IMR-90 (cell line): ENCODE measurements around the gene CATSPER1. TPM values are rescaled to one million over a fixed set of nuclear protein-coding genes. Genes with fewer than 3 reads are reported as not detected.

Experiments used
- ATAC-seq: fragments of 200-7000 bp; cut with Tn5 transposase; 2 replicates; pipeline ENCODE4 v1.9.1; 2020; ENCODE audit warnings: low read depth, mild to moderate bottlenecking, moderate library complexity
- Bru-seq: library from RNA; stranded (reverse); fragments of 400-500 nt; gene quantifications from one replicate; lab custom pipeline; 2021; lab: Mats Ljungman, UMichigan
- BruChase-seq, 2 experiments: library from RNA; stranded (reverse); fragments of 400-500 nt; gene quantifications; one replicate each; lab custom pipeline; 2021; lab: Mats Ljungman, UMichigan
- BruUV-seq: library from RNA; stranded (reverse); fragments of 400-500 nt; replicated peaks from 2 replicates; lab custom pipeline; 2021; lab: Mats Ljungman, UMichigan
- CTCF ChIA-PET: fragments of 300-600 bp; formaldehyde crosslinking; extraction: SDS; loops from one replicate; lab custom pipeline; 2021; ENCODE audit warnings: antibody characterized with exemption; lab: Yijun Ruan, JAX
- POLR2A ChIA-PET: fragments of 300-600 bp; sonication (Branson Sonifier 250); formaldehyde crosslinking; loops from one replicate; lab custom pipeline; 2022; ENCODE audit warnings: antibody characterized with exemption; ENCODE audit not compliant: unreplicated experiment; lab: Charles Lee
- DNase-seq: peaks from one replicate; pipeline ENCODE4 v3.0.0; 2013
- H2AFZ ChIP-seq: replicated peaks from 2 replicates; pipeline ENCODE3; 2013; ENCODE audit warnings: low read length, mild to moderate bottlenecking; ENCODE audit not compliant: poor library complexity
- H2AK5ac ChIP-seq: 2 replicates; pipeline ENCODE4 v1.6.1; 2013; ENCODE audit warnings: low read depth, low read length, inconsistent platforms
- H2AK9ac ChIP-seq: replicated peaks from 2 replicates; pipeline ENCODE3; 2013; ENCODE audit warnings: mild to moderate bottlenecking, low read depth, low read length, moderate library complexity; ENCODE audit not compliant: poor library complexity
- H2BK120ac ChIP-seq: 2 replicates; pipeline ENCODE4 v1.6.1; 2013; ENCODE audit warnings: low read depth, low read length, inconsistent platforms
- H2BK15ac ChIP-seq: 3 replicates; pipeline ENCODE4 v1.6.1; 2013; ENCODE audit warnings: low read depth, low read length, inconsistent platforms
- H2BK20ac ChIP-seq: 2 replicates; pipeline ENCODE4 v1.6.1; 2013; ENCODE audit warnings: low read depth, mild to moderate bottlenecking, inconsistent platforms, low read length, moderate library complexity
- H2BK5ac ChIP-seq: 2 replicates; pipeline ENCODE4 v1.6.1; 2013; ENCODE audit warnings: mild to moderate bottlenecking, low read depth, low read length, inconsistent platforms; ENCODE audit not compliant: poor library complexity, severe bottlenecking
- H3K14ac ChIP-seq: replicated peaks from 2 replicates; pipeline ENCODE4 v1.6.1; 2013; ENCODE audit warnings: low read depth, low read length, inconsistent platforms
- H3K18ac ChIP-seq: 2 replicates; pipeline ENCODE4 v1.6.1; 2013; ENCODE audit warnings: low read depth, low read length, control low read depth
- H3K23ac ChIP-seq: 2 replicates; pipeline ENCODE4 v1.6.1; 2013; ENCODE audit warnings: low read depth, low read length, inconsistent platforms
- H3K27ac ChIP-seq: 2 replicates; pipeline ENCODE4 v1.5.1; 2013; ENCODE audit warnings: mild to moderate bottlenecking, control low read depth, low read length; ENCODE audit not compliant: insufficient read depth
- H3K27me3 ChIP-seq: 2 replicates; pipeline ENCODE4 v1.6.1; 2013; ENCODE audit warnings: low read length; ENCODE audit not compliant: control insufficient read depth, insufficient read depth
- H3K36me3 ChIP-seq: 2 replicates; pipeline ENCODE4 v1.6.1; 2013; ENCODE audit warnings: low read length, mixed read lengths; ENCODE audit not compliant: control insufficient read depth, insufficient read depth
- H3K4ac ChIP-seq: 2 replicates; pipeline ENCODE4 v1.6.1; 2013; ENCODE audit warnings: low read depth, low read length, inconsistent platforms
- H3K4me1 ChIP-seq: 2 replicates; pipeline ENCODE4 v1.6.1; 2013; ENCODE audit warnings: low read length, mixed read lengths; ENCODE audit not compliant: control insufficient read depth, insufficient read depth
- H3K4me2 ChIP-seq: 2 replicates; pipeline ENCODE4 v1.6.1; 2013; ENCODE audit warnings: low read depth, mild to moderate bottlenecking, control low read depth, low read length, moderate library complexity
- H3K4me3 ChIP-seq: 2 replicates; pipeline ENCODE4 v1.5.1; 2013; ENCODE audit warnings: low read depth, mild to moderate bottlenecking, control low read depth, low read length, moderate library complexity; ENCODE audit not compliant: insufficient read depth
- H3K56ac ChIP-seq: 2 replicates; pipeline ENCODE4 v1.6.1; 2013; ENCODE audit warnings: low read length, inconsistent platforms; ENCODE audit not compliant: insufficient read depth; ENCODE audit errors: extremely low read depth
- H3K79me1 ChIP-seq, 2 experiments: 2 replicates each; pipeline ENCODE4 v1.6.1; 2013; ENCODE audit warnings: low read length in 2 of 2, inconsistent platforms in 1 of 2, low read depth in 1 of 2
- H3K9ac ChIP-seq: 2 replicates; pipeline ENCODE4 v1.6.1; 2013; ENCODE audit warnings: low read depth, low read length, control low read depth
- H3K9me1 ChIP-seq: 2 replicates; pipeline ENCODE4 v1.6.1; 2013; ENCODE audit warnings: low read length, inconsistent platforms; ENCODE audit not compliant: insufficient read depth
- H3K9me3 ChIP-seq: 2 replicates; pipeline ENCODE4 v1.6.1; 2013; ENCODE audit warnings: low read length; ENCODE audit not compliant: control insufficient read depth, insufficient read depth
- H4K20me1 ChIP-seq: 2 replicates; pipeline ENCODE4 v1.6.1; 2013; ENCODE audit warnings: low read length, inconsistent platforms; ENCODE audit not compliant: insufficient read depth
- H4K5ac ChIP-seq: 2 replicates; pipeline ENCODE4 v1.6.1; 2013; ENCODE audit warnings: mild to moderate bottlenecking, low read depth, low read length, control low read depth
- H4K8ac ChIP-seq, 2 experiments: 2 replicates each; pipeline ENCODE4 v1.6.1; 2013; ENCODE audit warnings: low read depth in 2 of 2, low read length in 2 of 2, control low read depth in 1 of 2, inconsistent platforms in 1 of 2
- H4K91ac ChIP-seq: 2 replicates; pipeline ENCODE4 v1.6.1; 2013; ENCODE audit warnings: low read depth, low read length, inconsistent platforms; ENCODE audit not compliant: insufficient read depth
- BHLHE40 ChIP-seq: fragments of 150-350 bp; IDR thresholded peaks from 2 replicates; pipeline ENCODE4 v1.6.1; 2016; ENCODE audit warnings: mild to moderate bottlenecking, low read depth, low read length
- CEBPB ChIP-seq: IDR thresholded peaks from 2 replicates; pipeline ENCODE4 v1.6.1; 2012; ENCODE audit warnings: low read depth, low read length, improper control_type of control experiment
- ELK1 ChIP-seq: fragments of 150-350 bp; IDR thresholded peaks from 2 replicates; pipeline ENCODE4 v1.6.1; 2016; ENCODE audit warnings: low read depth, mild to moderate bottlenecking, low read length, moderate library complexity, borderline replicate concordance
- FOS ChIP-seq: fragments of 150-350 bp; IDR thresholded peaks from 2 replicates; pipeline ENCODE4 v1.6.1; 2016; ENCODE audit warnings: low read depth, low read length
- MAFK ChIP-seq: IDR thresholded peaks from 2 replicates; pipeline ENCODE4 v1.6.1; 2012; ENCODE audit warnings: low read depth, low read length, improper control_type of control experiment
- MXI1 ChIP-seq: IDR thresholded peaks from 2 replicates; pipeline ENCODE4 v1.6.1; 2012; ENCODE audit warnings: low read depth, mild to moderate bottlenecking, low read length, moderate library complexity, borderline replicate concordance
- NFE2L2 ChIP-seq: fragments of 150-350 bp; IDR thresholded peaks from 2 replicates; pipeline ENCODE4 v1.6.1; 2016; ENCODE audit warnings: low read depth, mild to moderate bottlenecking, low read length
- POLR2A ChIP-seq: IDR thresholded peaks from 2 replicates; pipeline ENCODE4 v1.6.1; 2012; ENCODE audit warnings: mild to moderate bottlenecking, low read depth, low read length
- RAD21 ChIP-seq: IDR thresholded peaks from 2 replicates; pipeline ENCODE4 v1.6.1; 2012; ENCODE audit warnings: low read length, improper control_type of control experiment
- RCOR1 ChIP-seq: IDR thresholded peaks from 2 replicates; pipeline ENCODE4 v1.6.1; 2012; ENCODE audit warnings: mild to moderate bottlenecking, low read length, improper control_type of control experiment; ENCODE audit not compliant: insufficient replicate concordance
- SMC3 ChIP-seq: fragments of 150-350 bp; IDR thresholded peaks from 2 replicates; pipeline ENCODE4 v1.6.1; 2016; ENCODE audit warnings: low read depth, mild to moderate bottlenecking, antibody characterized with exemption, low read length, moderate library complexity
- WGBS, 2 experiments: methylation state at CpG; one replicate each; pipeline versions ENCODE4 v1.1.5 to v1.1.7; 2013; ENCODE audit warnings: missing lambda C conversion rate in 2 of 2; ENCODE audit not compliant: insufficient read length in 1 of 2; ENCODE audit errors: extremely low coverage in 2 of 2; 5-methylcytosine and 5-hydroxymethylcytosine counted together
- dilution Hi-C: fragments of 300-500 bp; cut with HindIII; formaldehyde crosslinking; loops from one replicate; pipeline ENCODE4 v1.14.3; 2018; ENCODE audit warnings: low sequenced_read_pairs; ENCODE audit not compliant: unreplicated experiment
- in situ Hi-C: fragments of 300-500 bp; cut with MboI; formaldehyde crosslinking; loops from 3 replicates; pipeline ENCODE4 v1.14.3; 2019; ENCODE audit warnings: low sequenced_read_pairs, inconsistent platforms, mixed read lengths
- intact Hi-C: fragments of 100-400 bp; cut with micrococcal nuclease; formaldehyde crosslinking; loops from 2 replicates; pipeline ENCODE4 v1.10.0; 2022
- long read RNA-seq: library from polyadenylated mRNA; unstranded; transcript quantifications from one replicate; pipeline ENCODE4 v2.0.0, GENCODE V29; 2021; ENCODE audit not compliant: unreplicated experiment
- polyA plus RNA-seq, 3 experiments: library from polyadenylated mRNA; depleted of rRNA; stranded (reverse); fragments of >200 nt; gene quantifications; 2 replicates each; pipeline ENCODE4 v1.2.3, GENCODE V29; 2012; ENCODE audit warnings: low replicate concordance in 1 of 3
- total RNA-seq: library from RNA; depleted of rRNA; stranded (reverse); fragments of >200 nt; gene quantifications from 2 replicates; pipeline ENCODE4 v1.2.3, GENCODE V29; 2012; rRNA removed
- TF ChIP-seq, protein P1 (sequence below): conservative IDR thresholded peaks from 2 replicates; pipeline ENCODE4 v1.5.1; 2012; ENCODE audit warnings: mild to moderate bottlenecking, low read depth, low read length, improper control_type of control experiment

CATSPER1 gene
- total RNA-seq (0.18 and 0.28 TPM in 2 replicates), polyA plus RNA-seq (2012; rRNA removed) (0.91 and 1.0 TPM in 2 replicates), Bru-seq, nascent RNA (not detected), BruChase-seq, experiment 1, labeled RNA remaining after a 6-hour chase (percentile 11 among the genes with signal in this experiment), BruChase-seq, experiment 2, labeled RNA remaining after a 2-hour chase (percentile 8 among the genes with signal in this experiment)
- 0.80 and 1.8 TPM in 2 replicates for polyA plus RNA-seq (2012; cell fraction: cytosol; rRNA removed)
- 0.27 and 0.28 TPM in 2 replicates for polyA plus RNA-seq (2012; cell fraction: nucleus; rRNA removed; ENCODE audit: low replicate concordance)
- long read RNA-seq: 0 reads

DNA sequence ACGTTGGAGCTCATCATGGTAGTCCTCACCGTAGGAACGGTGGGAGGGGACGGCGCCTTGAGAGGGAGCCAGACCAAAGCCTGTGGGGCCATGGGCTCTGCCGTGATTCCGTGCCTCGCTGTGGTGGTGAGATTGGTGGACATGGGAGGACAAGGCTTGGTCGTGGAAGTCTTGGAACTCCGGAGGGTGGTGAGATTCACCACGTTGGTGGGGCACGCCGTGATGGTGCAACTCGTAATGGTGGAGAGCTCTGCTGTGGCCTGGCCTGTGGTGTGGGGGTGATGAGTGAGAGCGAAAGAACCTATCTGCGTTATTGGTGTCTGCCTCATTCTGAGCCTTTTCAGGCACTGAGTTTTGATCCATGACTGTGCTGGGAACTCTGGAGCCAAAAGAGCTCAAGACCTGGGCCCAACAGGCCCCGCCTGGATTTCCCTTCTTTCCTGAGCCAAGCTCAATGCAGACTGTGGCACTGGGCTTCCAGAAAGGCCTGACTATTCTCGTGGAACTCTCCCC is at the start of gene CATSPER1:
Gene CATSPER1 (minus strand): TSS at position 463 of the 513 bp plus-strand sequence. CDS start 100 bp downstream, at position 363.
- H2AFZ ChIP-seq: no peak within 1 kb of the TSS
- no peaks in the 10 kb centered on the region for H3K9me1 ChIP-seq
- ATAC-seq (no peak), DNase-seq (no peak)
- no peak within 1 kb of the TSS for H2BK15ac ChIP-seq
- no peak within 1 kb of the TSS for H4K91ac ChIP-seq
- H3K56ac ChIP-seq: no peak within 1 kb of the TSS
- ChIA-PET POLR2A (interaction anchor here (0.6 kb wide), 1 partner anchor 28 kb away, joined by 3 read pairs; no protein-coding TSS in a partner anchor), CTCF (interaction anchor here (0.6 kb wide), 1 partner anchor 124 kb away, joined by 4 read pairs; no protein-coding TSS in a partner anchor)
- no peak for TF ChIP-seq CEBPB
- no peak for TF ChIP-seq RCOR1
- TF ChIP-seq MAFK: no peak
- TF ChIP-seq MXI1: no peak
- TF ChIP-seq SMC3: no peak
- no peak for TF ChIP-seq NFE2L2
- no peak for TF ChIP-seq RAD21
- TF ChIP-seq, protein P1, sequence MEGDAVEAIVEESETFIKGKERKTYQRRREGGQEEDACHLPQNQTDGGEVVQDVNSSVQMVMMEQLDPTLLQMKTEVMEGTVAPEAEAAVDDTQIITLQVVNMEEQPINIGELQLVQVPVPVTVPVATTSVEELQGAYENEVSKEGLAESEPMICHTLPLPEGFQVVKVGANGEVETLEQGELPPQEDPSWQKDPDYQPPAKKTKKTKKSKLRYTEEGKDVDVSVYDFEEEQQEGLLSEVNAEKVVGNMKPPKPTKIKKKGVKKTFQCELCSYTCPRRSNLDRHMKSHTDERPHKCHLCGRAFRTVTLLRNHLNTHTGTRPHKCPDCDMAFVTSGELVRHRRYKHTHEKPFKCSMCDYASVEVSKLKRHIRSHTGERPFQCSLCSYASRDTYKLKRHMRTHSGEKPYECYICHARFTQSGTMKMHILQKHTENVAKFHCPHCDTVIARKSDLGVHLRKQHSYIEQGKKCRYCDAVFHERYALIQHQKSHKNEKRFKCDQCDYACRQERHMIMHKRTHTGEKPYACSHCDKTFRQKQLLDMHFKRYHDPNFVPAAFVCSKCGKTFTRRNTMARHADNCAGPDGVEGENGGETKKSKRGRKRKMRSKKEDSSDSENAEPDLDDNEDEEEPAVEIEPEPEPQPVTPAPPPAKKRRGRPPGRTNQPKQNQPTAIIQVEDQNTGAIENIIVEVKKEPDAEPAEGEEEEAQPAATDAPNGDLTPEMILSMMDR: no peak
- TF ChIP-seq ELK1: no peak
- TF ChIP-seq BHLHE40: no peak
- TF ChIP-seq FOS: no peak
- no peak for TF ChIP-seq POLR2A
- H2BK120ac ChIP-seq: no peak within 1 kb of the TSS
- H2AK5ac ChIP-seq: no peak within 1 kb of the TSS
- no peak within 1 kb of the TSS for H3K4ac ChIP-seq
- H3K9me3 ChIP-seq: no peaks in the 10 kb centered on the region
- no peak within 1 kb of the TSS for H3K27ac ChIP-seq
- no peak within 1 kb of the TSS for H3K14ac ChIP-seq
- no peak within 1 kb of the TSS for H3K23ac ChIP-seq
- no peaks in the 10 kb centered on the region; the same call in 1 of the 2 replicates for H3K27me3 ChIP-seq
- no peak within 1 kb of the TSS for H3K4me3 ChIP-seq
- in situ Hi-C loops (no loop called here), intact Hi-C loops (no loop called here), dilution Hi-C loops (no loop called here)
- H3K18ac ChIP-seq: no peak within 1 kb of the TSS
- H4K5ac ChIP-seq: no peak within 1 kb of the TSS
- H3K79me1 ChIP-seq: peaks cover 0 to 4% of the 10 kb centered on the region in 2 experiments; a peak in 1 of 4 replicates
- no peaks in the 10 kb centered on the region for H4K20me1 ChIP-seq
- peak within 1 kb of the TSS; percentile 37 for H2AK9ac ChIP-seq
- H3K4me2 ChIP-seq: no peak within 1 kb of the TSS
- H2BK20ac ChIP-seq: no peak within 1 kb of the TSS
- H3K36me3 ChIP-seq: no peaks in the 10 kb centered on the region
- no TSS peak for BruUV-seq
- no peak within 1 kb of the TSS for H3K9ac ChIP-seq
- 90% methylated on average over 12 of the region's 18 CpGs; no CpG with 5 or more reads in 1 of the 2 experiments for WGBS, 2 experiments
- H2BK5ac ChIP-seq: no peak within 1 kb of the TSS
- H4K8ac ChIP-seq: no peak within 1 kb of the TSS
- H3K4me1 ChIP-seq: peaks cover 6% of the 10 kb centered on the region
